CD4-positive, CD25-positive, alpha-beta regulatory T cell (primary cell): ENCODE results near the gene NRP2. TPM values are rescaled to one million over a fixed set of nuclear protein-coding genes. Genes with fewer than 3 reads are reported as not detected.

Source experiments
- ATAC-seq, 2 donors: fragments of 150-1000 bp; cut with Tn5 transposase; one replicate each; pipeline ENCODE4 v1.10.0; 2021; ENCODE audit warnings: low read depth in 2 of 2, moderate number of reproducible peaks in 2 of 2, moderate library complexity in 1 of 2
- DNase-seq, 3 donors: peaks; one replicate each; pipeline versions ENCODE4 v3.0.0 to v3.0.0-alpha.2; 2012 to 2022; ENCODE audit warnings: mixed read lengths in 1 of 3
- H3K27ac ChIP-seq: one replicate; pipeline ENCODE4 v1.7.0; 2013; ENCODE audit warnings: mild to moderate bottlenecking, low read length; ENCODE audit not compliant: insufficient read depth, poor library complexity, severe bottlenecking
- H3K27me3 ChIP-seq: one replicate; pipeline ENCODE4 v1.7.0; 2013; ENCODE audit warnings: low read length; ENCODE audit not compliant: control insufficient read depth, insufficient read depth
- H3K36me3 ChIP-seq: one replicate; pipeline ENCODE4 v1.7.0; 2013; ENCODE audit warnings: mild to moderate bottlenecking, low read length, moderate library complexity; ENCODE audit not compliant: control insufficient read depth, insufficient read depth
- H3K4me1 ChIP-seq: 2 replicates; pipeline ENCODE4 v1.7.0; 2013; ENCODE audit warnings: mild to moderate bottlenecking, low read length; ENCODE audit not compliant: insufficient read depth, control insufficient read depth, poor library complexity, severe bottlenecking
- H3K4me3 ChIP-seq: one replicate; pipeline ENCODE4 v1.7.0; 2013; ENCODE audit warnings: low read depth, mild to moderate bottlenecking, low read length, moderate library complexity
- H3K9me3 ChIP-seq, 2 experiments: 1 replicate in 1 of 2; 2 replicates in 1 of 2; pipeline ENCODE4 v1.7.0; 2013; ENCODE audit warnings: low read length in 2 of 2, mild to moderate bottlenecking in 1 of 2, moderate library complexity in 1 of 2; ENCODE audit not compliant: control insufficient read depth in 2 of 2
- H3K27ac Mint-ChIP-seq, 3 donors: one replicate each; pipeline ENCODE4 v1.8.0; 2020 to 2022; ENCODE audit warnings: mild to moderate bottlenecking in 3 of 3, mixed read lengths in 3 of 3, moderate library complexity in 2 of 3
- H3K27me3 Mint-ChIP-seq: one replicate; pipeline ENCODE4 v1.8.0; 2022; ENCODE audit warnings: mild to moderate bottlenecking, mixed read lengths
- H3K36me3 Mint-ChIP-seq: one replicate; pipeline ENCODE4 v1.8.0; 2020; ENCODE audit warnings: mixed read lengths
- H3K4me1 Mint-ChIP-seq, 4 donors: one replicate each; pipeline ENCODE4 v1.8.0; 2020 to 2022; ENCODE audit warnings: mixed read lengths in 4 of 4, mild to moderate bottlenecking in 1 of 4
- H3K4me3 Mint-ChIP-seq, 4 donors: one replicate each; pipeline ENCODE4 v1.8.0; 2020 to 2022; ENCODE audit warnings: mild to moderate bottlenecking in 4 of 4, mixed read lengths in 4 of 4, moderate library complexity in 3 of 4
- H3K9me3 Mint-ChIP-seq, 7 donors: one replicate each; pipeline ENCODE4 v1.8.0; 2020 to 2022; ENCODE audit warnings: mixed read lengths in 7 of 7, mild to moderate bottlenecking in 3 of 7, moderate library complexity in 2 of 7
- polyA plus RNA-seq, 4 donors: library from polyadenylated mRNA; unstranded; fragments of 300-500 nt; fragmentation: Illumina TruSeq; gene quantifications; one replicate each; pipeline ENCODE4 v1.2.3, GENCODE V29; 2021
- total RNA-seq: library from RNA; stranded (reverse); gene quantifications from one replicate; pipeline ENCODE4 v1.2.3, GENCODE V29; 2022

Gene NRP2
- total and polyA plus RNA-seq, 5 donors from 2014 or later, result 0.64 TPM; not detected in 4

DNA sequence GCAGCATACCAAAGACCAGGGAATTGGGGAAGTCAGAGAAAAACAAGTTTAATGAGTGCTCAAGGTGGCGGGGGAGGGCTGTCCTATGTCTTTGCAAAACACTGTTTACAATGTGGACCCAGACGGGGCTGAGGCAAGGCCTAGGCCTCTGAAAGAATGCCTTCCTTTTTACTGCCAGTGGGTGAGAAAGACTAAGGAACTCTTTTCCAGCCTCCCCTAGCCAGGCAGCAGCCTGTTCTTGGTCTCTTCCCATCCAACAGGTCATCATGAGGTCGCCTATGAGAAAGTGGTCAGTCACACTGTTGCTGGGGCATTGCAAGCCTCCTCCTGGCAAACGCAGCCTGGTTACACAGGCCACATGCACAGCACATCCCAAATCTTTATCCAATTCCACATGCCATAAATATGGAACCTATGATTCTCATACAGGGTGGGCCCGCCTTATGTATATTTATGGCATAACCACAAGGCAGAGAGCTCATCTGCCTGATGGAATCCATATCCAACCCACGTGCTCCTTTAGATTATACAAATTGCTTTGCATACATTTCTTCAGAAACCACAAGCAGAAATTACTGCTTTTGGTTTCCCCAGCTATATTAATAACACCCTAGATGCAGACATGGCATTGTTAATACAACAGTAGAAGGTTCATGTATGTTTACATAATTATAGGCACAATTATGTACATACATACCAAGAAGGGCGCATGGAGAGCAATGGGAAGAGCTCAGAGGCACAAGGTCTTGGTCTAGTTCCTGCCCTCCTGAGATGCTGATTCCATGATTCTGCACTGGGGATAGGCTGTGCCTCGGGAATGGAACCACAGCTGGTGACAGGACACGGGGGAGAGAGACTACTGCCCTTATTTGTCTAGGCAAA is 48.6 kb downstream of the NRP2 start:
- Mint-ChIP-seq H3K9me3 (no peaks in the 10 kb centered on the region), H3K27ac (no peak overlapping the region)
- no peak overlapping the region for H3K27ac ChIP-seq

DNA sequence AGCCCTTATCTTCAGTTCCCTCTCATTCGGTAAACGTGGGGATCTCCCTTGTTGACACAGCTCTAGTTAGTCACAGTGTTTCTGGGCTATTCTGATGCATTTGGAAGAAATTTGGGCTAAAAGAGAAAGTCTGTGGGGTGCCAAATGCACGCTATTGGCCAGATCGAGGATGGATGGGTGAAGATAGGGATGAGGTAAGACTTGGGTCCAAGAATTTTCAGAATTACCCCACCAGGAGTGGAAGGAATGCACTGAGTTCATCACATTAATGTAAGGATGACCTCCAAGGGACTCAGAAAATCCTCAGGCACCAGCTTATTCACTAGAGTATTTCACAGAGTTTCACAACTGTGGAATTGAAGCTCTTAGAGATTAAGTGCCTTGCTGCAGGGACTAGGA is 49.3 kb downstream of the NRP2 start:
- H3K27me3 Mint-ChIP-seq, result no peaks in the 10 kb centered on the region
- H3K9me3 Mint-ChIP-seq, result no peaks in the 10 kb centered on the region
- H3K4me1 Mint-ChIP-seq, result no peaks in the 10 kb centered on the region
- Histone ChIP-seq H3K4me1 (no peaks in the 10 kb centered on the region), H3K27me3 (no peaks in the 10 kb centered on the region), H3K27ac (no peak overlapping the region), H3K4me3 (no peak overlapping the region), H3K36me3 (no peaks in the 10 kb centered on the region), H3K9me3 (no peaks in the 10 kb centered on the region)
- H3K36me3 Mint-ChIP-seq, result no peaks in the 10 kb centered on the region
- no peak for ATAC-seq
- H3K27ac Mint-ChIP-seq, result no peak overlapping the region
- H3K4me3 Mint-ChIP-seq, result no peak overlapping the region
- no peak for DNase-seq

More for the DNA sequence above, 48.6 kb downstream of the NRP2 start:
- Mint-ChIP-seq H3K4me1 (no peaks in the 10 kb centered on the region), H3K4me3 (no peak overlapping the region), H3K27me3 (no peaks in the 10 kb centered on the region), H3K36me3 (no peaks in the 10 kb centered on the region)
- no peak overlapping the region for H3K4me3 ChIP-seq
- no peaks in the 10 kb centered on the region for H3K9me3 ChIP-seq
- no peak for ATAC-seq
- no peaks in the 10 kb centered on the region for H3K36me3 ChIP-seq
- no peaks in the 10 kb centered on the region for H3K4me1 ChIP-seq
- no peaks in the 10 kb centered on the region for H3K27me3 ChIP-seq
- DNase-seq, result no peak

- no peak for ATAC-seq
- no peak for DNase-seq
- H3K9me3 ChIP-seq, result no peaks in the 10 kb centered on the region
- H3K4me1 Mint-ChIP-seq, result no peaks in the 10 kb centered on the region
- H3K9me3 Mint-ChIP-seq, result no peaks in the 10 kb centered on the region
- no peak overlapping the region for H3K4me3 Mint-ChIP-seq
- H3K36me3 ChIP-seq, result no peaks in the 10 kb centered on the region
- no peaks in the 10 kb centered on the region for H3K27me3 ChIP-seq
- no peak overlapping the region for H3K27ac ChIP-seq
- no peak overlapping the region for H3K27ac Mint-ChIP-seq
- no peak overlapping the region for H3K4me3 ChIP-seq
- no peaks in the 10 kb centered on the region for H3K27me3 Mint-ChIP-seq
- H3K36me3 Mint-ChIP-seq, result no peaks in the 10 kb centered on the region
- no peaks in the 10 kb centered on the region for H3K4me1 ChIP-seq
These were observed 50.0 kb downstream of the NRP2 start for GRCh38 chr2:205732314-205732713.

- no peaks in the 10 kb centered on the region for H3K9me3 ChIP-seq
- Mint-ChIP-seq H3K9me3 (no peaks in the 10 kb centered on the region), H3K4me3 (no peak overlapping the region), H3K4me1 (no peaks in the 10 kb centered on the region), H3K27ac (no peak overlapping the region), H3K36me3 (no peaks in the 10 kb centered on the region), H3K27me3 (no peaks in the 10 kb centered on the region)
- no peak for ATAC-seq
- no peak overlapping the region for H3K27ac ChIP-seq
- no peaks in the 10 kb centered on the region for H3K4me1 ChIP-seq
- H3K36me3 ChIP-seq, result no peaks in the 10 kb centered on the region
- H3K27me3 ChIP-seq, result no peaks in the 10 kb centered on the region
- DNase-seq, result no peak
- H3K4me3 ChIP-seq, result no peak overlapping the region
These were observed 50.8 kb downstream of the NRP2 start for GRCh38 chr2:205733082-205733481.

- H3K27me3 ChIP-seq, result no peaks in the 10 kb centered on the region
- Mint-ChIP-seq H3K4me1 (no peaks in the 10 kb centered on the region), H3K4me3 (no peak overlapping the region), H3K27me3 (no peaks in the 10 kb centered on the region), H3K36me3 (no peaks in the 10 kb centered on the region), H3K9me3 (no peaks in the 10 kb centered on the region), H3K27ac (no peak overlapping the region)
- H3K4me3 ChIP-seq, result no peak overlapping the region
- H3K9me3 ChIP-seq, result no peaks in the 10 kb centered on the region
- H3K4me1 ChIP-seq, result no peaks in the 10 kb centered on the region
- no peaks in the 10 kb centered on the region for H3K36me3 ChIP-seq
- no peak overlapping the region for H3K27ac ChIP-seq
- ATAC-seq, result no peak
- DNase-seq, result no peak
These were observed 51.3 kb downstream of the NRP2 start for GRCh38 chr2:205733648-205734047.

GRCh38 chr2:205734436-205735037 is 52.2 kb downstream of the NRP2 start:
- Mint-ChIP-seq H3K36me3 (no peaks in the 10 kb centered on the region), H3K4me3 (no peak overlapping the region), H3K27ac (peak overlapping the region in 1 of 3 donors; percentile 33), H3K9me3 (no peaks in the 10 kb centered on the region), H3K27me3 (no peaks in the 10 kb centered on the region), H3K4me1 (no peaks in the 10 kb centered on the region)
- DNase-seq (no peak), ATAC-seq (no peak)
- Histone ChIP-seq H3K4me1 (no peaks in the 10 kb centered on the region), H3K4me3 (no peak overlapping the region), H3K27me3 (peaks cover 2% of the 10 kb centered on the region), H3K9me3 (no peaks in the 10 kb centered on the region), H3K27ac (no peak overlapping the region), H3K36me3 (no peaks in the 10 kb centered on the region)

- H3K27me3 ChIP-seq, result peaks cover 2% of the 10 kb centered on the region
- no peaks in the 10 kb centered on the region for H3K36me3 ChIP-seq
- H3K9me3 Mint-ChIP-seq, result no peaks in the 10 kb centered on the region
- no peaks in the 10 kb centered on the region for H3K36me3 Mint-ChIP-seq
- H3K4me1 ChIP-seq, result no peaks in the 10 kb centered on the region
- H3K27ac ChIP-seq, result no peak overlapping the region
- H3K27ac Mint-ChIP-seq, result no peak overlapping the region
- no peak overlapping the region for H3K4me3 Mint-ChIP-seq
- DNase-seq (no peak), ATAC-seq (no peak)
- H3K9me3 ChIP-seq, result no peaks in the 10 kb centered on the region
- H3K4me3 ChIP-seq, result no peak overlapping the region
- H3K4me1 Mint-ChIP-seq, result no peaks in the 10 kb centered on the region
- H3K27me3 Mint-ChIP-seq, result peaks cover 5% of the 10 kb centered on the region
These were observed 56.0 kb downstream of the NRP2 start for GRCh38 chr2:205738117-205738968.
